Skeletal muscle satellite cell (primary cell): ENCODE data around the gene PLRG1.

ENCODE experiments used
- H3K27me3 ChIP-seq: 2 replicates; pipeline ENCODE4 v1.7.0; 2013; ENCODE audit warnings: low read length; ENCODE audit not compliant: control insufficient read depth, insufficient read depth
- H3K36me3 ChIP-seq: 2 replicates; pipeline ENCODE4 v1.7.0; 2013; ENCODE audit warnings: mild to moderate bottlenecking, control low read depth, low read length; ENCODE audit not compliant: insufficient read depth
- H3K4me1 ChIP-seq: 2 replicates; pipeline ENCODE4 v1.7.0; 2013; ENCODE audit warnings: low read length; ENCODE audit not compliant: control insufficient read depth, insufficient read depth
- H3K4me2 ChIP-seq: 2 replicates; pipeline ENCODE4 v1.7.0; 2013; ENCODE audit warnings: mild to moderate bottlenecking, low read length
- H3K4me3 ChIP-seq: 2 replicates; pipeline ENCODE4 v1.7.0; 2013; ENCODE audit warnings: low read length
- H3K9ac ChIP-seq: 2 replicates; pipeline ENCODE4 v1.7.0; 2013; ENCODE audit warnings: mild to moderate bottlenecking, low read depth, low read length, moderate library complexity
- H3K9me3 ChIP-seq: replicated peaks from 2 replicates; pipeline ENCODE4 v1.7.0; 2013; ENCODE audit warnings: mild to moderate bottlenecking, control low read depth, low read length

The PLRG1 gene

GRCh38 chr4:154511548-154511947 is 38.7 kb downstream of the PLRG1 start:
- H3K9ac ChIP-seq: no peak overlapping the region
- H3K4me1 ChIP-seq: no peaks in the 10 kb centered on the region
- H3K4me3 ChIP-seq: no peak overlapping the region
- H3K27me3 ChIP-seq: peaks cover 24% of the 10 kb centered on the region
- H3K4me2 ChIP-seq: no peak overlapping the region
- no peaks in the 10 kb centered on the region for H3K36me3 ChIP-seq
- no peaks in the 10 kb centered on the region for H3K9me3 ChIP-seq

DNA sequence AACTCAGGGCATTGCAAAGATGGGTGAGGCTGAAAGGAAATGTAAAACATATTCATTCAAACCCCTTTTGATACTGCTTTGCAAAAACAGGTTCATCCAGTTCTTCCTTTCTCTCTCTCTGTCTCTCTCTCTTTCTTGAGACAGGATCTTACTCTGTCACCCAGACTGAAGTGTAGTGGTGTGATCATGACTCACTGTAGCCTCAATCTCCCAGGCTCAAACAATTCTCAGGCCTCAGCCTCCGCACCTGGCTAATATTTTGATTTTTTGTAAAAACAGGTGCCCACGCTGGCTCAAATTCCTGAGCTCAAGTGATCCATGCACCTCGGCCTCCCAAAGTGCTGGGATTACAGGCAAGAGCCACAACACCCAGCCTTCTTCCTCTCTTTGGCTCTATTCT is 43.0 kb downstream of the PLRG1 start:
- H3K4me2 ChIP-seq: no peak overlapping the region
- H3K27me3 ChIP-seq: peaks cover 26% of the 10 kb centered on the region
- H3K9ac ChIP-seq: no peak overlapping the region
- H3K4me1 ChIP-seq: no peaks in the 10 kb centered on the region
- H3K9me3 ChIP-seq: no peaks in the 10 kb centered on the region
- no peaks in the 10 kb centered on the region for H3K36me3 ChIP-seq
- H3K4me3 ChIP-seq: no peak overlapping the region

GRCh38 chr4:154506253-154506652 is 43.9 kb downstream of the PLRG1 start:
- H3K4me3 ChIP-seq: no peak overlapping the region
- H3K4me2 ChIP-seq: no peak overlapping the region
- H3K9ac ChIP-seq: no peak overlapping the region
- no peaks in the 10 kb centered on the region for H3K9me3 ChIP-seq
- H3K27me3 ChIP-seq: peaks cover 32% of the 10 kb centered on the region
- H3K36me3 ChIP-seq: no peaks in the 10 kb centered on the region
- no peaks in the 10 kb centered on the region for H3K4me1 ChIP-seq

GRCh38 chr4:154503598-154503997 is 46.6 kb downstream of the PLRG1 start:
- Histone ChIP-seq H3K4me3 (no peak overlapping the region), H3K27me3 (peaks cover 55% of the 10 kb centered on the region), H3K9me3 (no peaks in the 10 kb centered on the region)

DNA sequence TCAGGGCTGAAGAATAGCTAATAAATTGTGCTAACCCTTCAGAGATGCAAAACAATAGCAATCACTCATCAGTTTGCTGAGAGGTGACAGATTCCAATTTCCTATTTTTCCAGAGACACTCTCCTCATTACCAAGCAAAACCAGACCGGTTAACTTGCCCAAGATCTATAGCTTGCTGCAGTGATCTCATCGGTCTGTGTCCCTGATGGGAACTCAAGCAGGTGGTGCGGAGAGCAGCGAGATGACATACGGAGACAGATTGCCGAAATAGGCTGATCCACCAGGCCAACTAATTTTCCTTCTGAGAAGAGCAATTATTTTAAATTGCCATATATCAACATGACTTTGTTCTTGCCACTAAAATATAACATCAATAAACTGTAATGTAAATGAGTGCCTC is 48.1 kb downstream of the PLRG1 start:
- no peaks in the 10 kb centered on the region for H3K4me1 ChIP-seq
- H3K36me3 ChIP-seq: no peaks in the 10 kb centered on the region
- H3K27me3 ChIP-seq: peaks cover 62% of the 10 kb centered on the region
- no peak overlapping the region for H3K9ac ChIP-seq
- H3K4me3 ChIP-seq: no peak overlapping the region
- no peaks in the 10 kb centered on the region for H3K9me3 ChIP-seq
- no peak overlapping the region for H3K4me2 ChIP-seq

More at GRCh38 chr4:154503598-154503997, 46.6 kb downstream of the PLRG1 start:
- Histone ChIP-seq H3K9ac (no peak overlapping the region), H3K36me3 (no peaks in the 10 kb centered on the region), H3K4me2 (no peak overlapping the region), H3K4me1 (no peaks in the 10 kb centered on the region)

- Histone ChIP-seq H3K4me3 (no peak overlapping the region), H3K9ac (no peak overlapping the region), H3K36me3 (no peaks in the 10 kb centered on the region), H3K9me3 (no peaks in the 10 kb centered on the region), H3K4me1 (no peaks in the 10 kb centered on the region), H3K27me3 (peaks cover 71% of the 10 kb centered on the region), H3K4me2 (no peak overlapping the region)
Observed at GRCh38 chr4:154497889-154498288, 52.3 kb downstream of the PLRG1 start.

- peaks cover 72% of the 10 kb centered on the region for H3K27me3 ChIP-seq
- no peak overlapping the region for H3K4me2 ChIP-seq
- H3K36me3 ChIP-seq: no peaks in the 10 kb centered on the region
- no peaks in the 10 kb centered on the region for H3K9me3 ChIP-seq
- peaks cover 7% of the 10 kb centered on the region for H3K4me1 ChIP-seq
- H3K4me3 ChIP-seq: no peak overlapping the region
- no peak overlapping the region for H3K9ac ChIP-seq
Observed at GRCh38 chr4:154495867-154496266, 54.3 kb downstream of the PLRG1 start.

DNA sequence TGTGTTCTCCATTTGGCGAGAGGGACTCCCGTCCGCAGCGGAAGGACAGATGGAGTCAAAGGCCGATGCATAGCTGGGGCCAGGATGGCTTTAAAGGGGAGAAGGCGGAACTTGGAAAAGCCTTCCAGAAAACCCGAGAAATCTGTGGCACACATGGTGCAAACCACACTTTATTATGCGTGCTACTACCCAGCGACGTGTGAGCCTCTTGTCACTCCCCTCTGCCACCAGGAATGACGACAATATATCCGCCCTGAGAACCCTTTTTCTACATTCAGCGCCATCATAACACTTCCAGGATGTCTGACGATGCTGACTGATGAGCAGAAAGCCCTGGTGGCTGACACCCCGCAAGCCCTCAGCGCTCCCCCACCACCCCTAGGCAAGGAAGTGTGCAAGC is 57.9 kb downstream of the PLRG1 start:
- peak overlapping the region; percentile 70 for H3K4me2 ChIP-seq
- H3K27me3 ChIP-seq: peaks cover 65% of the 10 kb centered on the region
- H3K4me1 ChIP-seq: peaks cover 13% of the 10 kb centered on the region
- H3K4me3 ChIP-seq: no peak overlapping the region
- no peak overlapping the region for H3K9ac ChIP-seq
- H3K9me3 ChIP-seq: no peaks in the 10 kb centered on the region
- no peaks in the 10 kb centered on the region for H3K36me3 ChIP-seq

DNA sequence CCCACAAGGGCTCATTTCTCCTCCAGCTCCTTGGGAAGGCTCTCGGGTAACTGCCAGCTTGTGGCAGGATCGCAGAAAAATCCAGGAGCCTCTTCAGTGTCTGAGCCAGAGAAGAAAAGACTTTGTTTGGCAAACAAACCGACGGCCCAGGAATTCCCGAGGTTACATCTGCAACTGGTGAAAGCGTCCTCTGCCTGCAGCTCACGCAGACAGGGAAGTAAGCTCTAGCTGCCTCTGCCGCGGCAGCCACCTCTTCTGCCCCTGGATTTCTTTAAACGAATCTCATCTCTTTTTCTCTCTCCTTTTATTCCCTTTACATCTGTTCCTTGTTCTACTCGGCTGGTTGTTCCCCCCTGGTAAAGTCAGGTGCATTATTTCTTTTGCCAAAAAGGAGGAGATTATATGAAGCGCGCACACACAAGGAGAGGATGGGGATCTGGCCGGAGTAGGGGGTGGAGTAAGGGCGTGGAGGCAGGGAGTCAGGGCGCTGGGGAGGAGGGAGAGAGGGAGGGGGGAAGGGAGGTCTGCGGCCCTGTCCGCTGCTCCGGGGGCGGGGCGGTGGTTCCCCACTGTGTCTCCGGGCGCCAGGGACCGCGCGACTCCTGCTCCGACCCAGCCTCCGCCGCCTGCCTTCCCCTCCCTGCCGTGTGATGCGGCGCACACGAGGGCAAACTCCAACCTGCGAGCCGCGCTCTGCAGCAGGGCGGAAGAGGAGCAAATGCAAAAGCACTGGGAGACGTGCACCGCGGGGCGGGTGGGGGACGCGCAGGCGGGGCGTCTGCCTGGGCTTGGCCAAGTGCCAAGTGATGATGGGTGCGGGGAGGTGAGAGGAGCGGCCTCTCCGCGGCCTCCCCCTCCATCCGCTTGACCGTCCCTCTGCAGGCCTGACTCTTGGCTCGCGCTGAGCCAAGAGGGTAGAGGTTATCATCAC is 58.6 kb downstream of the PLRG1 start, which contains the start of gene DCHS2:
DCHS2 (minus strand) TSS at position 459 of the 931 bp plus-strand sequence; CDS start at position 15, 444 bp downstream.
- Histone ChIP-seq H3K4me3 (peak within 1 kb of the TSS; percentile 56), H3K4me2 (peak within 1 kb of the TSS; percentile 70), H3K9me3 (no peaks in the 10 kb centered on the region), H3K27me3 (peaks cover 65% of the 10 kb centered on the region), H3K36me3 (no peaks in the 10 kb centered on the region), H3K9ac (no peak within 1 kb of the TSS), H3K4me1 (peaks cover 13% of the 10 kb centered on the region)

DNA sequence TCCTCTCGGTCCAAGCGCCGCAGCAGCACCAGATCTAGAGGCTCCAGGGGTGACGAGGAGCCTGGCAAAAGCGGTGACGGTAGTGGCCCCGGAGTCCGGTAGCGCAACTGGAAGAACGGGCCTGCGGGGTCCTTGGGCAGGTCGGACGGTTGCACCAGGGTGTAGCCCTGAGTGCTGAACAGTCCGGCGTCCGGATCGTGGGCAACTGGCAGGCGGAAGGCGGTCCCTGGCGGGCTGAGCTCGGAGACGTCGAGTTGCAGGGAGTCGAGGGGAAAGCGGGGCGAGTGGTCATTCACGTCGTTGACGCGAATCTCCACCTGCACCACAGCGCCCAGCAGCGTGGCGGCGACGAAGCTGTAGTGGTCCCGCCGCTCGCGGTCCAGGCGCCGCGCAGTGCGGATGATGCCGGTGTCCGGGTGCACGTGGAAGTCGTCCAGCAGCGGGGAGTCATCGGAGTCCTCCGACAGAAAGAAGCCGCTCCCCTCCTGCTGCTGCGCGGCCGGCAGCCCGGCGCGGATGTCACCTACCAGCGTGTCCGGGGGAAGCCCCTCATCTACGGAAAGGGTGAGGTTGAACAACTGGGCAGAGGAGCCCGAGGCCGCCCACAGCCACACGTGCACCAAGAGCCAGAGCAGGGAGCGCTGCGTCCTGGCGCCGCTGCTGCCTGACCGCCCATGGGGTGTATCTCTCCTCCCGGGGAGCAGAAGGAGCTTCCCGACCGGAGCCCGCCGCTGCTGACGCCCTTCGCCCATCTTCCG is 59.4 kb downstream of the PLRG1 start:
- Histone ChIP-seq H3K4me1 (peaks cover 13% of the 10 kb centered on the region), H3K27me3 (peaks cover 65% of the 10 kb centered on the region), H3K36me3 (no peaks in the 10 kb centered on the region), H3K4me3 (peak overlapping the region; percentile 56), H3K4me2 (peak overlapping the region; percentile 70), H3K9me3 (no peaks in the 10 kb centered on the region), H3K9ac (no peak overlapping the region)

GRCh38 chr4:154490234-154490582 is 60.0 kb downstream of the PLRG1 start:
- peaks cover 13% of the 10 kb centered on the region for H3K4me1 ChIP-seq
- no peak overlapping the region for H3K4me2 ChIP-seq
- no peak overlapping the region for H3K9ac ChIP-seq

More at GRCh38 chr4:154490234-154490582, 60.0 kb downstream of the PLRG1 start:
- Histone ChIP-seq H3K27me3 (peaks cover 66% of the 10 kb centered on the region), H3K9me3 (no peaks in the 10 kb centered on the region), H3K36me3 (no peaks in the 10 kb centered on the region), H3K4me3 (no peak overlapping the region)
